Measurements from ENCODE around the gene CEP164.

DNA sequence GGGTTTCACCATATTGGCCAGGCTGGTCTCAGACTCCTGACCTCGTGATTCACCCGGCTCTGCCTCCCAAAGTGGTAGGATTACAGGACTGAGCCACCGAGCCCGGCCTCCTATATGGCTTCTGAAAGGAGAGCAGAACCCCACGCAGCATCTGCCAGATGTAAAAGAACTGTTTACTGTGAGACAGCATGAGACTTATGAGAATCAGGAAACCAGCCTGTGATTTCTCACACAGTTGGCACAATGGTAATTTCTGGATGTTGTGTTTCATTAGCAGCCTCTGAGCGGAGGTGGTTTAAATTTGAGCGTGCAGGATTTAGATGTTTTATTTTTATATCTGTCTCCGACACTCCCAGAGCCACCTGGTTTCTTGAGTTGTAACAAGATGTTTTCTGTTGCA, 33.8 kb downstream of the CEP164 start:
- TF ChIP-seq, protein P1, sequence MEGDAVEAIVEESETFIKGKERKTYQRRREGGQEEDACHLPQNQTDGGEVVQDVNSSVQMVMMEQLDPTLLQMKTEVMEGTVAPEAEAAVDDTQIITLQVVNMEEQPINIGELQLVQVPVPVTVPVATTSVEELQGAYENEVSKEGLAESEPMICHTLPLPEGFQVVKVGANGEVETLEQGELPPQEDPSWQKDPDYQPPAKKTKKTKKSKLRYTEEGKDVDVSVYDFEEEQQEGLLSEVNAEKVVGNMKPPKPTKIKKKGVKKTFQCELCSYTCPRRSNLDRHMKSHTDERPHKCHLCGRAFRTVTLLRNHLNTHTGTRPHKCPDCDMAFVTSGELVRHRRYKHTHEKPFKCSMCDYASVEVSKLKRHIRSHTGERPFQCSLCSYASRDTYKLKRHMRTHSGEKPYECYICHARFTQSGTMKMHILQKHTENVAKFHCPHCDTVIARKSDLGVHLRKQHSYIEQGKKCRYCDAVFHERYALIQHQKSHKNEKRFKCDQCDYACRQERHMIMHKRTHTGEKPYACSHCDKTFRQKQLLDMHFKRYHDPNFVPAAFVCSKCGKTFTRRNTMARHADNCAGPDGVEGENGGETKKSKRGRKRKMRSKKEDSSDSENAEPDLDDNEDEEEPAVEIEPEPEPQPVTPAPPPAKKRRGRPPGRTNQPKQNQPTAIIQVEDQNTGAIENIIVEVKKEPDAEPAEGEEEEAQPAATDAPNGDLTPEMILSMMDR (IDR thresholded peaks at IDR 0.05) = no peak
- no peak for TF ChIP-seq POLR2AphosphoS5 (IDR thresholded peaks at IDR 0.05; ENCODE audit: insufficient read depth in 1 of 2, low read depth in 1 of 2)
- no peak for TF ChIP-seq POLR2A (IDR thresholded peaks at IDR 0.05)

Data from vagina (tissue), 2 donors.